GM21381 (cell line): Measurements from ENCODE around the gene NUMA1.

Source experiments
- ATAC-seq: cut with Tn5 transposase; IDR thresholded peaks from one replicate; pipeline ENCODE4 v1.9.1; 2021; ENCODE audit warnings: mild to moderate bottlenecking, moderate library complexity; ENCODE audit not compliant: unreplicated experiment

NUMA1 gene

DNA sequence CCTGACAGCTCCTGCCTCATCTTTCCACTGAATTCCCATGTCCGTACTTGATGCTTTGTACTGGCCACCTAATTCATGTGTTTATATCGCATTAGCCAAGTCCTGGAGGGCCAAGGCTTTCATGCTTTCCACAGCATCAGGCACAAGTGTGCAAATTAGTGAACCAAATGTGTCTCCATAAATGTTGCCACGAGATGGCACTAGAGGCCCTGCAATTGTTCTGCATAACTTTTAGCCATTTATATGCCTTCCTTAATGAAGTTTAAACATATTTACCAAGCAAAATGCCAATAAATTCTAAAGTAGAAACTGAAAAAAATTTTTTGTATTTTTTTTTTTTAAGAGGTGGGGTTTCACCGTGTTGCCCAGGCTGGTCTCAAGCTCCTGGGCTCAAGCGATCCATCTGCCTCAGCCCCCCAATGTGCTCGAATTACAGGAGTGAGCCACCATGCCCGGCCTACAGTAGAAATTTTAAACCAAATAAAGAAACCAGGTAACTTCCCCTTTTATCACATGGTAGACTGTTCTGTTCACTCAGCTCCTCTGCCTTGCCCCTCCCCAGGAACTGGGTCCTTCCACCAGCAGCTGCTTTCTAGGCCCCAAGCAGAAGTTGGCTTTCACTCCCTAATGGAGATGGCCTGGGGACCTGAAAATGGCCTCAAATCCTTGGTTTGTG, 102.5 kb downstream of the NUMA1 start:
- no peak for ATAC-seq

DNA sequence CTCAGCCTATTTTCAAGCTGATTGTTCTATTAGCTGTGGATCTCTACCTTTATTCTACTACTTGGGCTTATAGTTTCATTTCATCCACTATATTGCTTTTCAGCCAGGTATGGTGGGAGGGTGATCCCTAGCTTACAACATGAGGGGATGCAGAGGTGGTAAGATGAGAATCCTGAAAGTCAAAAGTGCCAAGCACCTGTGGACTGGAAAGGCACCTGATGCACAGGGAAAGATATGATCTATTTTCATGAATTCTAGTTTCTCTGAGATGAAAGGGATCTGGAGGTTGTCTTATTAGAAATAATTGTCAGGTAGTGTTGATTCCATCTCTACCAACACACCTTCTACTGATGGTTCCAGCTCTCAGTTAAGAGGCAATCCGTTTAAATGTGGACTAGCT, 103.3 kb downstream of the NUMA1 start:
- no peak for ATAC-seq

DNA sequence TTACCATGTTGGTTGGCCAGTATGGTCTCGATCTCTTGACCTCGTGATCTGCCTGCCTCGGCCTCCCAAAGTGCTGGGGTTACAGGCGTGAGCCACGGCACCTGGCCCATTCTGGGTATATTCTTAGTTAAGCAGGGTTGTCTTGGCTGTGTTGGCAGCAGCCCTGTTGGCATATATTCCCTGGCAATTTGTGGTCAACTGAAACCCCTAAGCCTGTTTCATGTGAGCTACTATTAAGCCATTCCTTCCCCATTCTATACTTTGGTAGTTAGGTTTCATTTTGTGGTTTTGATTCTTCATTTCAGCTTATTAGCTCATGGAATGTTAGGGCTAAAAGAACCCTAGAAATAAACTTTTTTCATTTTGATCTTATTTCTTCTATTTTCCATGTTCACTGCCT, 103.8 kb downstream of the NUMA1 start:
- ATAC-seq: no peak

DNA sequence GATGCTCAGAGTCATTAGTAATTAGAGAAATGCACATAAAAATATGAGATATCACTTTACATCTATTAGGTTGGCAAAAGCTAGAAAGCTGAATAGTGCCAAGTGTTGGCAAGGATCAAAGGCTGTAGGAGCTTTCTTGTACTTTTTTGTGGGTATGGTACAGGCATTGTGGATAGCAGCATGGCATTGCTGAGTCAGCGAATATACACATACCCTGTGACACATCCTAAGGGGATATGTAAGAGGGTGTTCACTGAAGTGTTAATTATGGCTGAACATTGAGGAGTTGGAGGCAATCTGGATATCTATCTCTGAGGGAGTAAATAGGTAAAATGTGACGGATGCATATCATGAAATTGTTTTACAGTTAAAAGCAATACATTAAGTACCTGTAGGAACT, 108.7 kb downstream of the NUMA1 start:
- ATAC-seq: no peak

DNA sequence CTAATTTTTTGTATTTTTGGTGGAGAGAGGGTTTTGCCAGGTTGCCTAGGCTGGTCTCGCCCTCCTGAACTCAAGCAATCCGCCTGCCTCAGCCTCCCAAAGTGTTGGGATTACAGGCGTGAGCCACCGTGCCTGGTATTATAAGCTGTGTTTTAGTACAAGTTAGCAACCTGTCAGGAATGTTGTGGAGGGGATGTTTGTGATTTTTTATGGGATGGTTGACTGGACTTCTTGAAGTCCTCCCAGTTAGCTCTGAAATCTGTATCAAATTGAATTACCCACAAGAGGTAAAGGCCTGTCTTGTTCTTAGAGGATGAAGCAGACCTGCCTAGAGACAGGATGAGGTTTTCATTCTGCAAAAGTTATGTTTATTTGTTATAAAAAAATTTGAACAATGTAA, 115.7 kb downstream of the NUMA1 start:
- no peak for ATAC-seq

DNA sequence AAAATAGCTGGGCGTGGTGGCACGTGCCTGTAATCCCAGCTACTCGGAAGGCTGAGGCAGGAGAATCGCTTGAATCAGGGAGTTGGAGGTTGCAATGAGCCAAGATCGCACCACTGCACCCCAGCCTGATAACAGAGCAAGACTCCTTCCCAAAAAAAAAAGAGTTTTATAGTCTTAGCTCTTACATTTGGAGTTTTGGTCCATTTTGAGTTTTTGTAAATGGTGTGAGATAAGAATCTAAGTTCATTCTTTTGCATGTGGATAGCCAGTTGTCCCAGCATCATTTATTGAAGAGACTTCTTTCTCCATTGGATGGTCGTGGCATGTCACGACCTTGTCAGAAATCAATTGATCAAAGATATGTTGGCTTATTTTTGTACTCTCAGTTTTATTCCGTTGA, 116.9 kb downstream of the NUMA1 start:
- no peak for ATAC-seq

DNA sequence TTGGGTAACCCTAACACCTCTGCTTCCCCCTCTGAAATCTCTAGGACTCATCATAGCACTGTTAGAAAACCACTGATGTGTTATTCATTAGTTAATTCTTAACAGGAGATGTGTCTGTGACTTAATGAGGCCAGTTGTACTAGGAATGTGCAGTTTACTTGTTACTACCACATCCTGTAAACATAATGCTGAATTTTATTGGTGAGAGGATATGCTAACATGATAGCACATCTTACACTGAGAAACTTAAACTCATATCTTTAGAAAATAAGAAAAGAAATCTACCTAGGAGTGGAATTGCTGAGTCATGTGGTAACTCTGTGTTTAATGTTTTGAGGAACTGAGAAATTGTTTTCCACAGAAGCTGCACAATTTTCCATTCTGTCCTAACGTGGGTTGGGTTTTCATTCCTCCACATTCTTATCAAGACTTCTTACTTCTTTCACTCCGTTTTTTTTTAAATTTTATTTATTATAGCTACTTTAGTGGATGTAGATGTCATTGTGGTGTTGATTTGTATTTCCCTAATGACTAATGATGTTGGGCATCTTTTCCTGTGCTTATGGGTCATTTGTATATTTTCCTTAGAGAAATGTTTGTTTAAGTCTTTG, 117.8 kb downstream of the NUMA1 start:
- peak; percentile 71 for ATAC-seq

DNA sequence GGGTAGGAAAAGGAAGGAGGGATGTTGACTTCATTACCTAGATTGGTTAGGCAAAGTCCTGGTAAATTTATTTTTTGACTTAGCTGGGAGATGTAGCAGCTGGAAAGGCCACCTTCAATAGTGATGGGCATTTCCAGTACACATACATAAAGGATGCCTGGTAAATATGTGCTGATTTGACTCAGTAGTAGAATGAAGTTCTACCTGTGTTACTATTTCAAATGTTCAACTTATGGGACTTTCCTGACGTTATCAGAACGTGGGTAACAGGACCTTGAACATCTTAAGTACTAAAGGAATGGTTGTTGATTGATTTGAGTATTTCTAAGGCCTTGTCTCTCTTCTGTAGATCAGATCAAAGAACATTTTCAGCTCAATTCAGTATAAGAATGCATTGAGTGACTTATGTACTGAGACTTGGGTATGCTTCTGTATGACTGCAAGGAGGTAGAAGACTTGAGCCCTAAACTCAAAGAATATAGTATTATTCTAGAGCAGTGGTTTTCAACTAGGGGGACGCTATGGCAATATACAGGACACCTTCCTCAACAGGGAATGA, 124.4 kb downstream of the NUMA1 start:
- ATAC-seq: no peak
